NCI-H1417 (cell line): ENCODE results near the gene TMEM120B.

Source experiments
- DNase-seq, 3 experiments: peaks; one replicate each; lab custom pipeline; 2025; lab: John Stamatoyannopoulos, UW

The TMEM120B gene

DNA sequence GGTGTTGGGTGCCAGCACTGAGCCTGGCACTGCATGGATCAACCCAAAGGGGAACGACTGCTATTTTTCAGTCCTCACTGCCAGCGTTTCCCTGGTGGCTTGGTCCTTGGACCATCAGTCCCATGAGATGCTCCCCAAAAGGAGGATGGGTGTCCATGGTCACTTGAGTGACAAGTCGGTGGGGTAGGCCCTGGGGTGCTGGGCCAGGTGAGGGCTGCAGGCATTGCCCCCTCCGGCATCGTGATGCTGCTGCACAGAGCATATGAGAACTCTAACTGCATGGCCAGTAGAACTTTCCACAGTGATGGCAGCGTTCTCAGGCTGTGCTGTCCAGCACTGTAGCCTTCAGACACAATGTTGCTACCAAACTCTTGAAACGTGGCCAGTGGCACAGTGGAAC is 107.5 kb downstream of the TMEM120B start:
- DNase-seq = no peak

DNA sequence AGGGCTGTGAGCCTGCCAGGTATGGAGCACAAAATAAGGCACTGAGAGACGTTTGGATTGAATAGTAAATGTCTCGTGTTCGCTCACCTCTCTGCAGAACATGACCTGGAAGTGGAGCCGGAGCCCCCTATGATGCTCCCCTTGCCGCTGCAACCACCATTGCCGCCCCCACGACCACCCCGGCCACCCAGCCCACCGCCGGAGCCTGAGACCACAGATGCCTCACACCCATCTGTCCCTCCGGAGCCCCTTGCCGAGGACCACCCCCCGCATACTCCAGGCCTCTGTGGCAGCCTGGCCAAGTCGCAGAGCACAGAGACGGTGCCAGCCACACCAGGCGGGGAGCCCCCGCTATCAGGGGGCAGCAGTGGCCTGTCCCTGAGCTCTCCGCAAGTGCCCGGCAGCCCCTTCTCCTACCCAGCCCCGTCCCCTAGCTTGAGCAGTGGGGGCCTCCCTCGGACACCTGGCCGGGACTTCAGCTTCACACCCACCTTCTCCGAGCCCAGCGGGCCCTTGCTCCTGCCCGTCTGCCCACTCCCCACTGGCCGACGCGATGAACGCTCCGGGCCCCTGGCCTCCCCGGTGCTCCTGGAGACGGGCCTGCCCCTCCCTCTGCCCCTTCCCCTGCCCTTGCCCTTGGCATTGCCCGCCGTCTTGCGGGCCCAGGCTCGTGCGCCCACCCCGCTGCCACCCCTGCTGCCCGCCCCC is 110.0 kb downstream of the TMEM120B start:
- no peak for DNase-seq

DNA sequence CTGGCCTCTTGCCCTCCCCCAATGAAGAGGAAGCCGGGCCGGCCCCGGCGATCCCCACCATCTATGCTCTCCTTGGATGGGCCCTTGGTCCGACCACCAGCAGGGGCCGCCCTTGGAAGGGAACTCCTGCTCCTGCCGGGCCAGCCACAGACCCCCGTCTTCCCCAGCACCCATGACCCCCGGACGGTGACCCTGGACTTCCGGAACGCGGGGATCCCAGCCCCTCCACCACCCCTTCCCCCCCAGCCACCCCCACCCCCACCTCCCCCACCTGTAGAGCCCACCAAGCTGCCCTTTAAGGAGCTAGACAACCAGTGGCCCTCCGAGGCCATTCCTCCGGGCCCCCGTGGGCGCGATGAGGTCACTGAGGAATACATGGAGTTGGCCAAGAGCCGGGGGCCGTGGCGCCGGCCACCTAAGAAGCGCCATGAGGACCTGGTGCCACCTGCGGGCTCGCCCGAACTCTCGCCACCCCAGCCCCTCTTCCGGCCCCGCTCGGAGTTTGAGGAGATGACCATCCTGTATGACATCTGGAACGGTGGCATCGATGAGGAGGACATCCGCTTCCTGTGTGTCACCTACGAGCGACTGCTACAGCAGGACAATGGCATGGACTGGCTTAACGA is 110.7 kb downstream of the TMEM120B start:
- DNase-seq = no peak

DNA sequence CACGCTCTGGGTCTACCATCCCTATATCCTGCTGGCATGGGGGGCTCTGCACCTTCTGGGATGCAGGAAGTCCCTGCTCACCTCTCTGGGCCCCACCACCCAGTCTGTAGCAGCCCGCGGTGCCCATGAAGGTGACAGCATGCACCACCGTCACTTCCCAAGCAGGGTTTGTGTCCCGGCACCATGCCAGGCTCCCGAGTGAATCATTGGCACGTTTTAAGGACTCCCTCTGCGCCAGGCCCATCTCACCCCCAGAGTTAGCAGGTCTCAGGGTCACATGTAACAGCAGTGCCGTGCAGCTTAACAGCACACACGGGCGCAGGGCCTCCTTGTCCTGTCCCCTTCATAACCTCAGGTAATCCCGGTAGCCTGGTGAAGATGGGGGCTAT is 111.2 kb downstream of the TMEM120B start:
- no peak for DNase-seq

DNA sequence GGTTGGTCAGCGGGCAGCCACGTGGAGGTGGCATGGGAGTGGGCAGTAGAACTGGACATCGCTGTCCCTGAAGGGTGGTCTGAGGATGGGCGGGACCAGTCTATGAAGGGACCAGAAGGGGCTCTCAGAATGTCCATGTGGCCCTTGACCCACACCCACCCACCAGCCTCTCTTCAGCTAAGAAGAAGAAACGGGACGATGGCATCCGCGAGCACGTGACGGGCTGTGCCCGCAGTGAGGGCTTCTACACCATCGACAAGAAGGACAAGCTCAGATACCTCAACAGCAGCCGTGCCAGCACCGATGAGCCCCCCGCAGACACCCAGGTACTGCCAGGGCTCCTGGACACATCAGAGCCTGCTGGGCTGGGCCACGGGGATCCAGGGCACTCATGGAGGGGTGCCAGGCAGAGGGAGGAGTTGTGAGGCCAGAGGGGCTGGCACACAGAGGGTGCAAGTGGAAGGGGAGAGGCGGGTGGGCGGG is 112.5 kb downstream of the TMEM120B start:
- no peak for DNase-seq

DNA sequence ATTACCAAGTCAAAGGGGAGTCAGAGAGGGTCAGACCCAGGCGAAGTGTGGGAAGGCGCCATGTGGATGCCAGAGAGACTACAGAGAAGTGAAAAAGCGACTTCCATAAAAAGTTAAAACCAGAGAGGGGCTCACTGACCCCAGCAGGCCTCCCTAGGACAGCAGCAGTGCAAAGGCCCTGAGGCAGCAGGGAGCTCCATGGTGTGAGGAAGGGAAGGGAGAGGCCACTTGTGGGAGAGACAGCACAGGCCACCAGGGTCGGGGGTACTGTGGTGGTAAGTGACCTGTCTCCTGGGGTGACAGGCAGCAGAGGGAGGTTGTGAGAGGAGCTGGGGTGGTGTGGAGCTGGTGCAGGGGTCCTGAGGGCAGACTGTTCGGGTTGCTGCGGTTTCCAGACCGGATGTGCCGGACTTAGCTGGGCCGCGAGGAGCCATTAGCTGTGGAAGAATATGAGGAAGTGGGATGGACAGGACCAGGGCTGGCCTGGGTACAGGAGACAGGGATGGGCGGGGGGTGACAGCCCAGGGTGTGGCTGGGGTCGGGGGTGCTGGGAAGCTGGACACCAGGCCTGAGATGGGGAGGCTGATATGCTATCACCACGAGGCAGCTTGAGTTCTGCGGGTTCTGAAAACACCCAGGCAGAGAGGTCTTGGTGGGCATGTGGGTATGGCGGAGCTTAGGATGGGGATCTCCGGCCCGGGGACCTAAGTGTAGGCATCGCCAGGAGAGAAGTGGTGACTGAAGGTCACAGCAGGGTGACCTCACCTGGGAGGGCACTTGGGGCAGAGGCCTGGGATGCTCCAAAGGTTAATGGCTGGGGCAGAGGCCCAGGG is 114.0 kb downstream of the TMEM120B start:
- no peak for DNase-seq

DNA sequence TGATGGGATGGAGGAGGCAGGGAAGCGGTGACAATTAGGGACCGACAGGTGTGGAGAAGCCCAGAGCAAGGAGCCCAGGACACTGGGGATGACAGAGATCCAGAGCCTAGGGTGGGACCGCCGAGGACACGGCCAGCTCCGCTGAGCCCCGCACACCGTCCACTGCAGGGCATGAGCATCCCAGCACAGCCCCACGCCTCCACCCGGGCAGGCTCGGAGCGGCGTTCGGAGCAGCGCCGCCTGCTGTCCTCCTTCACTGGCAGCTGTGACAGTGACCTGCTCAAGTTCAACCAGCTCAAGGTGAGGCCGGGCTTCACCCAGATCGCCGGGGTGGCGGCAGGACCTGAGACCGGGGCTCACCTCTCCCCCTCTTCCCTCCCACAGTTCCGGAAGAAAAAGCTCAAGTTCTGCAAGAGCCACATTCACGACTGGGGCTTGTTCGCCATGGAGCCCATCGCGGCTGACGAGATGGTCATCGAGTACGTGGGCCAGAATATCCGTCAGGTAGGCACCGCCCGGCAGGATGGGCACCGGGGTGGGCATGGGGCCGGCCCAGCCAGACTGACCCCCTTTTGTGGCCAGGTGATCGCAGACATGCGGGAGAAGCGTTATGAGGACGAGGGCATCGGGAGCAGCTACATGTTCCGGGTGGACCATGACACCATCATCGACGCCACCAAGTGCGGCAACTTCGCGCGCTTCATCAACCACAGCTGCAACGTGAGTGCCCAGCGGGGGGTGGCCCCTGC is 115.0 kb downstream of the TMEM120B start:
- no peak for DNase-seq

DNA sequence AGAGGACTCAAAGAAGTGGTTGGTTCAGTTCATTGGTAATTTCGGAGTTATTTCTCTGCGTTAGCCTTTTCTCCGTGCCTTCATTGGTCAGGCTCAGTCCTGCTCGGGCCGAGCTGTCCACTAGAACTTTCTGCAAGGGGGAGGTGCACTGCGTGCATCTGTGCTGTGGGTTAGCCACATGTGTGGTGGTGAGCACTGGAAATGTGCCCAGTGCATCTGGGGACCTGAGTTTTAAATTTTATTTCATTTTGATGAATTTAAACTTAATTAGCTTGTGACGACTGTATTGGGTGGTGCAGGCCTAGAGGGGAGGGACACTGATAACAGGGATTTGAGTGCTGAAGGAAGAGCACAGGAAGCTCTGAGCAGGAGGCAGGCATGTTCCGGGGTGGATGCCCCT is 115.8 kb downstream of the TMEM120B start:
- DNase-seq = no peak

DNA sequence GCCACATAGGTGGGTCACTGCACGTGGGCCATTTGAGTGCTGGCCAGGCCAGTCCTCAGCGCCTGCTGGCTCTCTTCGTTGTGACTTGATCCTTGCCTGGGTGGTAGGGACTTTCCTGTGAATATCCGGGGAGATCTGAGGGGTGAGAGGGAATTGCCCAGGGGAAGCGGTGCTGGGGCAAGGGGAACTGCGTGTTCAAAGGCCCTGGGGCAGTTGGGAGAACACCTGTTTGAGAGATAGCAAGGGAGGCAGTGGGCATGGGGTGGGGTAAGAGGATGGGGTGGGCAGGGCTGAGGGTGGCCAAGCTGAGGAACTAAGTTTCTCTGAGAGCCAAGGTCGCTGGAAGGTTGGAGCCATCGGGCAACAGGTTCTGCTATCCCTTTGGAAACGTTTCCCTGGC is 116.3 kb downstream of the TMEM120B start:
- no peak for DNase-seq

DNA sequence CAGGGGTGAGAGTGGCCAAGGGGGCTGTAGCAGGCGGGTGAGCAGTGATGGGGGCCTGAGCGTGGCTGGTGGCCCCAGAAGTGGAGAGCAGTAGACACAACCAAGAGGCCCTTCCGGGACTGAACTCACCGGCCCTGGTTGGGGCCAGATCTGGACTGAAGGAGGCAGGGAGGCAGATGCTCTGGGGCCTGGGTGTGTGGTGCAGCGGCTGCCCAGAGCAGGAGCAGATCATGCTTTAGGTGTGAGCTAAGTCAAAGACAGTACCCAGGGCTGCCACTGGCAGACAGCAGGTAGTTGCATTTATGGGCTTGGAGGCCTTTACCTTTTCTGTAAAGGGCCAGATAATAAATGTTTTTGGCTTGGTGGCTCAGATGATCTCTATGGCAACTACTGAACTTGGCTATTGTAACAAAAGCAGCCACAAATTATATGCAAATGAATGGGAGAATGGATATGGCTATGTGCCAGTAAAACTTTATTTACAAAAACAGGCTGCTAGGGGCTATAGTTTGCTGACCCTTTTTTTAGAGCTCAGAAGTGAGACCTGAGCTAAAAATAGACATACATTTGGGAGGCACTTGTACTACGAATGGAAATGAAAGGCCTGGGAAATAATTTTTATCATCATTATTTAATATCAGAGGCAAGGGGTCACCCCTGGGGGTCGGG is 116.8 kb downstream of the TMEM120B start:
- DNase-seq = peak in 1 of 3 experiments; percentile 18

DNA sequence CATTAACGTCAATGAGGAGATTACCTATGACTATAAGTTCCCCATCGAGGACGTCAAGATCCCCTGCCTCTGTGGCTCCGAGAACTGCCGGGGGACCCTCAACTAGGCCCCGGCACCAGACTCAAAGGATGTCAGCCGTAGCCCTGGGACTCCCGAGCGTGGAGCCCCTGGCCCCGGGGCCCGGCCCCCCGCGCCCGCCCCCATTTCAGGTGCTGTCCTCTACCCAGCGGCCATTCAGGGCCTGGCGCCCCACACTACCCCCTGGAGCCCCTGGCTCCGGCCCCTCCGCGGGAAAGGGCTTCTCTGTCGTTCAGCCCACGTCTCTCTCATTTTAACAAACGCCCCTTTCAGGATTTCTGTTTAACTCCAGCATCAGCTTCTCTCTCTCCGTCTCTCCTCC is 117.6 kb downstream of the TMEM120B start:
- no peak for DNase-seq

DNA sequence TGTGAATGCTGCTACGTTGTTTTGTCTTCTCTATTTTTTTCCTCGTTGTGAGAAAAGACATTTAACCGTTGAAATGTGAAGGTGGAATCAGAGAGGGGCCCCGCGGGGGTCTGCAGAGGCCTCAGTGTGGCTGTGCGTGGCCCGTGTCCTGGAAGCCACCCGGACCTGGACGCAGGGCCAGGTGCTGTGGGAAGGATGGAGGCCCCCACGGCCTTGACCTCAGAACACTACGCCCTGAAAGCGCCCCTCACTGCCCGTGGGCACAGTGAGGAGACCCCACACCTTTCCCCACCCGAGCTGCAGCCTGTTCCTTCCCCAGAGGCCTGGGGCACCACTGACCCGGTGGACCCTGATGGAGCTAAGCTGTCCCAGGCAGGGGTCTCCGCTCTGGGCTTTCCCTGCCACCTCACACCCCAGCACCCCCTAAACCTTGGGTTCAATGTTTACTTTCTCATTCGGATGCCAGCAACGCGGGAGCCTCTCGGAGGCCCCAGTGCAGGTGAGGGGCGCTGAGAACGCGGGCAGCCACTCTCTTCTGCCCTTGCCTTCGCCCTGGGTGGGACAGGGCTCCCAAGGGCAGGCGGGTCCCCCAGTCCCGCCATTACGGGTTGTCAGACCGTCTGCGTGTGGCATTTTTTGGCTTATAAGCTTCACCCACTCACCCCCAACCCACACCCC is 118.2 kb downstream of the TMEM120B start:
- DNase-seq = no peak
